Lung (tissue), 12 donors: Measurements from ENCODE around the gene FAM221B. TPM values are rescaled to one million over a fixed set of nuclear protein-coding genes. Genes with fewer than 3 reads are reported as not detected.

ENCODE experiments used
- ATAC-seq: fragments of 200-7000 bp; cut with Tn5 transposase; one replicate; pipeline ENCODE4 v1.9.1; 2020; ENCODE audit warnings: moderate number of reproducible peaks; ENCODE audit not compliant: insufficient read depth, low FRiP score
- DNase-seq, 3 donors: peaks; one replicate each; pipeline ENCODE4 v3.0.0-alpha.2; 2013 to 2017
- H3K27ac ChIP-seq, 2 donors: one replicate each; pipeline ENCODE4 v1.5.1; 2013; ENCODE audit warnings: mild to moderate bottlenecking in 2 of 2, moderate library complexity in 2 of 2, control low read depth in 1 of 2, inconsistent platforms in 1 of 2, low read depth in 1 of 2, low read length in 1 of 2
- H3K27me3 ChIP-seq, 3 donors: one replicate each; pipeline ENCODE4 v1.5.1; 2013; ENCODE audit warnings: low read length in 2 of 3; ENCODE audit not compliant: control insufficient read depth in 3 of 3, insufficient read depth in 3 of 3
- H3K36me3 ChIP-seq, 4 donors: one replicate each; pipeline ENCODE4 v1.5.1; 2013; ENCODE audit warnings: low read length in 4 of 4, mild to moderate bottlenecking in 1 of 4, moderate library complexity in 1 of 4; ENCODE audit not compliant: control insufficient read depth in 4 of 4, insufficient read depth in 4 of 4
- H3K4me1 ChIP-seq, 5 donors: one replicate each; pipeline ENCODE4 v1.5.1; 2013; ENCODE audit warnings: low read length in 5 of 5, mild to moderate bottlenecking in 2 of 5, moderate library complexity in 1 of 5; ENCODE audit not compliant: control insufficient read depth in 5 of 5, insufficient read depth in 5 of 5
- H3K4me3 ChIP-seq: one replicate; pipeline ENCODE4 v1.5.1; 2013; ENCODE audit warnings: mild to moderate bottlenecking, control low read depth, moderate library complexity
- H3K9ac ChIP-seq, 2 donors: one replicate each; pipeline ENCODE4 v1.5.1; 2013; ENCODE audit warnings: low read length in 2 of 2, control low read depth in 1 of 2; ENCODE audit not compliant: insufficient read depth in 1 of 2
- H3K9me3 ChIP-seq, 4 donors: one replicate each; pipeline ENCODE4 v1.5.1; 2013; ENCODE audit warnings: low read length in 3 of 4, mild to moderate bottlenecking in 1 of 4, moderate library complexity in 1 of 4; ENCODE audit not compliant: control insufficient read depth in 4 of 4, insufficient read depth in 3 of 4
- CTCF ChIP-seq: IDR thresholded peaks from 2 replicates; pipeline ENCODE4 v1.5.1; 2012; ENCODE audit warnings: mild to moderate bottlenecking; ENCODE audit errors: control extremely low read depth, extremely low read depth
- WGBS, 2 donors: extraction: QIAGEN DNeasy Blood & Tissue Kit; methylation state at CpG; one replicate each; pipeline ENCODE4 v1.1.7; 2013; 5-methylcytosine and 5-hydroxymethylcytosine counted together
- polyA plus RNA-seq, 2 donors: library from polyadenylated mRNA; stranded (reverse); fragments of 200-250 nt; gene quantifications; one replicate each; pipeline ENCODE4 v1.2.1, GENCODE V29; 2013
- total RNA-seq, 2 donors: library from RNA; depleted of rRNA in 1 of 2; stranded (reverse); fragments of >200 nt in 1 of 2; gene quantifications; one replicate each; pipeline ENCODE4 v1.2.1, GENCODE V29; 2014 to 2021
- donor health status: control.
- donor health status: control.
- donor health status: Bipolar disorder and iron deficiency.
- donor health status: healthy.
- donor health status: DM: yes; HTN: yes; CAD: no.

The FAM221B gene
- total and polyA plus RNA-seq, 4 donors = 0.10 to 0.25 (median 0.13) TPM

DNA sequence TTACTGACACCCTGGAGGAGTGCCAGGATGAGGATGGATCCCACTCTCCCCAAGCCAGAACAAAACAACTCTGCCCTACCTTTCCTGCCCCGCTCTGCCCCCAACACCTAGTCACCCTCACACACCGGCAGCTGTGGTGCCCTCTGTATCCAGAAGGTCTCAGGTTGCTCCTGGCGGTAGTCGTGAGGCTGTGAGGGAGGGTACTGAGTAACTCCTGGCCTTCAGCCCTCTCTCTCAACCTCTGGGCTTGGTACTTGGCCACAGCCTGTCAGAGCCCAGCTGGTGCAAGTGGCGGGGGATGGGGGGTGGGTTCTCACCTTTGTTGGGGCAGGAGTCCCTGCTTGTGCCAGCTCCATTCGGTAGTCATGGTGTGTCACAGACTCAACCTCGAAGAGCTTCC is 18.4 kb downstream of the FAM221B start:
- 90 to 92% methylated on average over 7 of the region's 7 CpGs for WGBS, 2 donors
- no peaks in the 10 kb centered on the region for H3K27me3 ChIP-seq
- peak overlapping the region in 1 of 2 donors; percentile 10 for H3K27ac ChIP-seq
- H3K36me3 ChIP-seq = peaks cover 0 to 33% (median 19%) of the 10 kb centered on the region in 4 donors
- peaks cover 0 to 21% (median 9%) of the 10 kb centered on the region in 5 donors for H3K4me1 ChIP-seq
- H3K4me3 ChIP-seq = no peak overlapping the region
- DNase-seq (no peak), ATAC-seq (no peak)
- no peak overlapping the region for H3K9ac ChIP-seq
- TF ChIP-seq CTCF = no peak
- no peaks in the 10 kb centered on the region for H3K9me3 ChIP-seq

- ATAC-seq = no peak
- no peak for DNase-seq
- Histone ChIP-seq H3K4me3 (no peak overlapping the region), H3K9ac (no peak overlapping the region), H3K27ac (no peak overlapping the region), H3K4me1 (peaks cover 0 to 14% (median 7%) of the 10 kb centered on the region in 5 donors), H3K36me3 (peaks cover 0 to 40% (median 21%) of the 10 kb centered on the region in 4 donors), H3K9me3 (no peaks in the 10 kb centered on the region), H3K27me3 (no peaks in the 10 kb centered on the region)
- WGBS, 2 donors = 94% methylated on average over 9 of the region's 9 CpGs
- no peak for TF ChIP-seq CTCF
These were observed 20.1 kb downstream of the FAM221B start for GRCh38 chr9:35808433-35808832.

DNA sequence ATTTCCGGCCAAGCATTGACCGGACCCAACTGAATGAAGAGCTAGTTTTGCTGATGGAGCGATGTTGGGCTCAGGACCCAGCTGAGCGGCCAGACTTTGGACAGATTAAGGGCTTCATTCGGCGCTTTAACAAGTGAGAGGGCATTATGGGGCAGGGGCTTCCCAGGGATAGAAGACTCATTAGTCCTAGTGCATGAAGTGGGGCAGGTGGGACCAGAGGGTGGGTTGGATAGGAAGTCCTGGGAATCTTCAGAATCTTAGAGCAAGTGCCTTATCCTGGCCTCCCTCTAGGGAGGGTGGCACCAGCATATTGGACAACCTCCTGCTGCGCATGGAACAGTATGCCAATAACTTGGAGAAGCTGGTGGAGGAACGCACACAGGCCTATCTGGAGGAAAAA is 22.4 kb downstream of the FAM221B start:
- no peak for TF ChIP-seq CTCF
- ATAC-seq (no peak), DNase-seq (no peak)
- whole genome bisulfite sequencing, 2 donors = 97% methylated on average over 8 of the region's 8 CpGs
- H3K4me1 ChIP-seq = peaks cover 0 to 2% (median 0%) of the 10 kb centered on the region in 5 donors
- no peaks in the 10 kb centered on the region for H3K27me3 ChIP-seq
- no peak overlapping the region for H3K27ac ChIP-seq
- H3K36me3 ChIP-seq = peaks cover 0 to 57% (median 29%) of the 10 kb centered on the region in 4 donors
- H3K4me3 ChIP-seq = no peak overlapping the region
- no peaks in the 10 kb centered on the region for H3K9me3 ChIP-seq
- no peak overlapping the region for H3K9ac ChIP-seq
